H1 (cell line): ENCODE data around the gene HIVEP3.

ENCODE experiments used
- ASH2L ChIP-seq: fragments of 200-600, 300-600 bp; sonication (generic); IDR thresholded peaks from one replicate; pipeline ENCODE4 v1.7.1; 2017; ENCODE audit warnings: low read length
- CHD2 ChIP-seq: IDR thresholded peaks from 2 replicates; pipeline ENCODE4 v1.6.1; 2012; ENCODE audit warnings: low read length, improper control_type of control experiment
- CREB1 ChIP-seq: IDR thresholded peaks from 2 replicates; pipeline ENCODE4 v1.6.1; 2012; ENCODE audit warnings: inconsistent platforms
- CTCF ChIP-seq, 3 experiments: IDR thresholded peaks; 1 replicate in 2 of 3; 2 replicates in 1 of 3; pipeline versions ENCODE4 v1.5.1 to v1.6.1; 2011; ENCODE audit warnings: low read length in 3 of 3, mild to moderate bottlenecking in 3 of 3, inconsistent platforms in 2 of 3, low read depth in 1 of 3, moderate library complexity in 1 of 3; ENCODE audit not compliant: insufficient read depth in 1 of 3; ENCODE audit errors: control extremely low read depth in 1 of 3
- HDAC2 ChIP-seq, 2 experiments: fragments of 300-600 bp in 1 of 2; sonication (generic) in 1 of 2; IDR thresholded peaks; 2 replicates each; pipeline ENCODE4 v1.6.1; 2011 to 2012; ENCODE audit warnings: low read depth in 2 of 2, low read length in 2 of 2, mild to moderate bottlenecking in 2 of 2, moderate library complexity in 2 of 2, borderline replicate concordance in 1 of 2, inconsistent platforms in 1 of 2
- NRF1 ChIP-seq: IDR thresholded peaks from 2 replicates; pipeline ENCODE4 v1.6.1; 2011; ENCODE audit warnings: mild to moderate bottlenecking, low read depth, low read length, improper control_type of control experiment
- SIN3A ChIP-seq, 2 experiments: IDR thresholded peaks in 1 of 2; conservative IDR thresholded peaks in 1 of 2; 2 replicates each; pipeline ENCODE4 v1.6.1; 2011 to 2012; ENCODE audit warnings: low read length in 2 of 2, improper control_type of control experiment in 1 of 2, low read depth in 1 of 2, mild to moderate bottlenecking in 1 of 2
- TAF1 ChIP-seq: IDR thresholded peaks from 2 replicates; pipeline ENCODE4 v1.6.1; 2011; ENCODE audit warnings: mild to moderate bottlenecking, low read depth, low read length

- TF ChIP-seq CTCF (IDR thresholded peaks at IDR 0.05; ENCODE audit: control extremely low read depth in 1 of 3, insufficient read depth in 1 of 3, low read depth in 1 of 3, low read length in 3 of 3) (no peak), HDAC2 (IDR thresholded peaks at IDR 0.05; ENCODE audit: borderline replicate concordance in 1 of 2, low read depth in 2 of 2, low read length in 2 of 2) (no peak), CREB1 (no peak), SIN3A (conservative IDR thresholded peaks at IDR 0.05 in 1 of 2, IDR thresholded peaks at IDR 0.05 in 1 of 2; ENCODE audit: low read depth in 1 of 2, low read length in 2 of 2) (no peak), CHD2 (no peak), ASH2L (no peak), NRF1 (no peak), TAF1 (no peak)
Measured at GRCh38 chr1:41790351-41790750, 128.4 kb downstream of the HIVEP3 start.
